IMR-90 (cell line): ENCODE data around the gene KRT6A.

ENCODE experiments used
- BHLHE40 ChIP-seq: fragments of 150-350 bp; IDR thresholded peaks from 2 replicates; pipeline ENCODE4 v1.6.1; 2016; ENCODE audit warnings: mild to moderate bottlenecking, low read depth, low read length
- CEBPB ChIP-seq: IDR thresholded peaks from 2 replicates; pipeline ENCODE4 v1.6.1; 2012; ENCODE audit warnings: low read depth, low read length, improper control_type of control experiment
- FOS ChIP-seq: fragments of 150-350 bp; IDR thresholded peaks from 2 replicates; pipeline ENCODE4 v1.6.1; 2016; ENCODE audit warnings: low read depth, low read length
- MAFK ChIP-seq: IDR thresholded peaks from 2 replicates; pipeline ENCODE4 v1.6.1; 2012; ENCODE audit warnings: low read depth, low read length, improper control_type of control experiment
- MAZ ChIP-seq: IDR thresholded peaks from 2 replicates; pipeline ENCODE4 v1.6.1; 2012; ENCODE audit warnings: low read depth, mild to moderate bottlenecking, low read length, improper control_type of control experiment, moderate library complexity, borderline replicate concordance
- POLR2A ChIP-seq: IDR thresholded peaks from 2 replicates; pipeline ENCODE4 v1.6.1; 2012; ENCODE audit warnings: mild to moderate bottlenecking, low read depth, low read length
- RAD21 ChIP-seq: IDR thresholded peaks from 2 replicates; pipeline ENCODE4 v1.6.1; 2012; ENCODE audit warnings: low read length, improper control_type of control experiment
- RCOR1 ChIP-seq: IDR thresholded peaks from 2 replicates; pipeline ENCODE4 v1.6.1; 2012; ENCODE audit warnings: mild to moderate bottlenecking, low read length, improper control_type of control experiment; ENCODE audit not compliant: insufficient replicate concordance
- RFX5 ChIP-seq: IDR thresholded peaks from 2 replicates; pipeline ENCODE4 v1.8.0; 2012; ENCODE audit warnings: low read depth, mild to moderate bottlenecking, low read length, moderate library complexity
- SMC3 ChIP-seq: fragments of 150-350 bp; IDR thresholded peaks from 2 replicates; pipeline ENCODE4 v1.6.1; 2016; ENCODE audit warnings: low read depth, mild to moderate bottlenecking, antibody characterized with exemption, low read length, moderate library complexity
- TF ChIP-seq, protein P1 (sequence below): conservative IDR thresholded peaks from 2 replicates; pipeline ENCODE4 v1.5.1; 2012; ENCODE audit warnings: mild to moderate bottlenecking, low read depth, low read length, improper control_type of control experiment
- TF ChIP-seq, protein P2 (sequence below): fragments of 150-350 bp; IDR thresholded peaks from 2 replicates; pipeline ENCODE4 v1.6.1; 2017; ENCODE audit warnings: mild to moderate bottlenecking, antibody characterized with exemption, low read length, low read depth
- TF ChIP-seq, protein P3 (sequence below): fragments of 150-350 bp; IDR thresholded peaks from 2 replicates; pipeline ENCODE4 v1.6.1; 2016; ENCODE audit warnings: low read depth, mild to moderate bottlenecking, low read length, moderate library complexity, borderline replicate concordance

DNA sequence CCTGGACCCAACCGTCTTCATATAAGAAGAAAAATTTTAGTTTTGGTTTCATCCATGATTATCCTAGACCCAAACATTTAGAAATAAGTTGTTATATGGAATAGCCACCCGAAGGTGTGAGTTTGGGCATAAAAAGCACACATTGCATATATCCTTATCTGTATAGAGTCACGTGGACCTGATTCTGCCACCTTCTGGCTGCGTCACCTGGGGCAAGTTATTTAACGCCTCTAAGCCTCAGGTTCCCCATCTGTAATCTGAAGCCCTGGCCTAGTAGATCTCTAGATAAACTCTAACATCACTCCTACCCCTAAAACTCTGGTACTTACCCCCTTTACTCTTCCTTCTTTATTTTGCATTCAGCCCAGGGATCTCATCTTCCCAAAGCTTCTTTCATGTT is 41.4 kb upstream of the KRT6A start:
- TF ChIP-seq MAZ (no peak), RCOR1 (no peak), POLR2A (no peak), CEBPB (no peak), MAFK (no peak), FOS (no peak), BHLHE40 (no peak), SMC3 (no peak), RAD21 (no peak), RFX5 (no peak)
- TF ChIP-seq, protein P1, sequence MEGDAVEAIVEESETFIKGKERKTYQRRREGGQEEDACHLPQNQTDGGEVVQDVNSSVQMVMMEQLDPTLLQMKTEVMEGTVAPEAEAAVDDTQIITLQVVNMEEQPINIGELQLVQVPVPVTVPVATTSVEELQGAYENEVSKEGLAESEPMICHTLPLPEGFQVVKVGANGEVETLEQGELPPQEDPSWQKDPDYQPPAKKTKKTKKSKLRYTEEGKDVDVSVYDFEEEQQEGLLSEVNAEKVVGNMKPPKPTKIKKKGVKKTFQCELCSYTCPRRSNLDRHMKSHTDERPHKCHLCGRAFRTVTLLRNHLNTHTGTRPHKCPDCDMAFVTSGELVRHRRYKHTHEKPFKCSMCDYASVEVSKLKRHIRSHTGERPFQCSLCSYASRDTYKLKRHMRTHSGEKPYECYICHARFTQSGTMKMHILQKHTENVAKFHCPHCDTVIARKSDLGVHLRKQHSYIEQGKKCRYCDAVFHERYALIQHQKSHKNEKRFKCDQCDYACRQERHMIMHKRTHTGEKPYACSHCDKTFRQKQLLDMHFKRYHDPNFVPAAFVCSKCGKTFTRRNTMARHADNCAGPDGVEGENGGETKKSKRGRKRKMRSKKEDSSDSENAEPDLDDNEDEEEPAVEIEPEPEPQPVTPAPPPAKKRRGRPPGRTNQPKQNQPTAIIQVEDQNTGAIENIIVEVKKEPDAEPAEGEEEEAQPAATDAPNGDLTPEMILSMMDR, result no peak
- TF ChIP-seq, protein P2, sequence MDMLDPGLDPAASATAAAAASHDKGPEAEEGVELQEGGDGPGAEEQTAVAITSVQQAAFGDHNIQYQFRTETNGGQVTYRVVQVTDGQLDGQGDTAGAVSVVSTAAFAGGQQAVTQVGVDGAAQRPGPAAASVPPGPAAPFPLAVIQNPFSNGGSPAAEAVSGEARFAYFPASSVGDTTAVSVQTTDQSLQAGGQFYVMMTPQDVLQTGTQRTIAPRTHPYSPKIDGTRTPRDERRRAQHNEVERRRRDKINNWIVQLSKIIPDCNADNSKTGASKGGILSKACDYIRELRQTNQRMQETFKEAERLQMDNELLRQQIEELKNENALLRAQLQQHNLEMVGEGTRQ, result no peak
- TF ChIP-seq, protein P3, sequence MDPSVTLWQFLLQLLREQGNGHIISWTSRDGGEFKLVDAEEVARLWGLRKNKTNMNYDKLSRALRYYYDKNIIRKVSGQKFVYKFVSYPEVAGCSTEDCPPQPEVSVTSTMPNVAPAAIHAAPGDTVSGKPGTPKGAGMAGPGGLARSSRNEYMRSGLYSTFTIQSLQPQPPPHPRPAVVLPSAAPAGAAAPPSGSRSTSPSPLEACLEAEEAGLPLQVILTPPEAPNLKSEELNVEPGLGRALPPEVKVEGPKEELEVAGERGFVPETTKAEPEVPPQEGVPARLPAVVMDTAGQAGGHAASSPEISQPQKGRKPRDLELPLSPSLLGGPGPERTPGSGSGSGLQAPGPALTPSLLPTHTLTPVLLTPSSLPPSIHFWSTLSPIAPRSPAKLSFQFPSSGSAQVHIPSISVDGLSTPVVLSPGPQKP, result no peak
